ENCODE measurements around the gene FOXN3. TPM values are rescaled to one million over a fixed set of nuclear protein-coding genes. Genes with fewer than 3 reads are reported as not detected.

The FOXN3 gene
- polyA plus RNA-seq, 3 donors = 38.7 to 57.4 (median 42.0) TPM

DNA sequence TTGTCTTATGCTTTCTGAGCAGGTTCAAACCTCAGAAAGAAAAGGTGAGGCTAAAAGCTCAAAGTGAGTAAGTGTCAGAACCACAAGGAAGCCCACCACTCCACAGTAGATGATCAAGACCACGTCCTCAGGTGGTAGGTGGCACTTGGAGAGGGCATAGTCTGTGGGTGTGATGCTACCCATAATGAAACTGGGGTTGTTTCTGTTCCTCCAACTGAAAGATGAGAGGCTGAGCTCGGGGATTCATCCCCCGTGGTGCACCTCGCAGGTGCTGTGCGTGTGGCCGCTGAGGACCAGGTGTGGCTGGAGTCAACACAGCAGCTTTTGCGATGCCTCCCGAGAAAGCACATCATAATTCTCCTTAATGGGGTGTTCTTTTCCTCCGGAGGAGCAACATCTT, 306.9 kb downstream of the FOXN3 start:
- Histone ChIP-seq H3K4me3 (replicated peaks in 1 of 3; ENCODE audit: low read depth in 2 of 3, low read length in 3 of 3) (no peak overlapping the region), H3K4me1 (ENCODE audit: control insufficient read depth in 1 of 2, insufficient read depth in 2 of 2, low read length in 2 of 2) (no peaks in the 10 kb centered on the region), H3K27ac (ENCODE audit: low read depth in 1 of 2, low read length in 2 of 2) (no peak overlapping the region), H3K27me3 (ENCODE audit: control insufficient read depth in 2 of 2, insufficient read depth in 2 of 2, low read length in 2 of 2) (no peaks in the 10 kb centered on the region), H3K79me2 (ENCODE audit: insufficient read depth, low read length) (no peaks in the 10 kb centered on the region), H3K9me3 (replicated peaks in 1 of 2; ENCODE audit: control insufficient read depth in 1 of 2, insufficient read depth in 1 of 2, low read length in 2 of 2) (peaks cover 0 to 3% of the 10 kb centered on the region in 2 donors), H2AFZ (ENCODE audit: insufficient read depth, low read depth, low read length, poor library complexity, severe bottlenecking) (no peak overlapping the region), H4K20me1 (ENCODE audit: insufficient read depth, low read length) (no peaks in the 10 kb centered on the region), H3K4me2 (replicated peaks; ENCODE audit: extremely low read depth, low read length, poor library complexity, severe bottlenecking) (no peak overlapping the region), H3K9ac (ENCODE audit: insufficient read depth, low read length, poor library complexity, severe bottlenecking) (no peak overlapping the region), H3K36me3 (replicated peaks in 1 of 2; ENCODE audit: control insufficient read depth in 1 of 2, insufficient read depth in 2 of 2, low read length in 2 of 2) (no peaks in the 10 kb centered on the region)
- Mint-ChIP-seq H3K27ac (no peak overlapping the region), H3K4me3 (no peak overlapping the region), H3K4me1 (no peaks in the 10 kb centered on the region), H3K36me3 (no peaks in the 10 kb centered on the region), H3K27me3 (ENCODE audit: low read depth in 3 of 3) (peaks cover 0 to 2% (median 1%) of the 10 kb centered on the region in 3 donors), H3K9me3 (peaks cover 2 to 12% (median 5%) of the 10 kb centered on the region in 7 donors)
- WGBS (ENCODE audit: insufficient coverage) = 89% methylated on average over 3 of the region's 9 CpGs
- no peak for DNase-seq
- intact Hi-C loops (cut with micrococcal nuclease) = no loop called here
- TF ChIP-seq, protein P1, sequence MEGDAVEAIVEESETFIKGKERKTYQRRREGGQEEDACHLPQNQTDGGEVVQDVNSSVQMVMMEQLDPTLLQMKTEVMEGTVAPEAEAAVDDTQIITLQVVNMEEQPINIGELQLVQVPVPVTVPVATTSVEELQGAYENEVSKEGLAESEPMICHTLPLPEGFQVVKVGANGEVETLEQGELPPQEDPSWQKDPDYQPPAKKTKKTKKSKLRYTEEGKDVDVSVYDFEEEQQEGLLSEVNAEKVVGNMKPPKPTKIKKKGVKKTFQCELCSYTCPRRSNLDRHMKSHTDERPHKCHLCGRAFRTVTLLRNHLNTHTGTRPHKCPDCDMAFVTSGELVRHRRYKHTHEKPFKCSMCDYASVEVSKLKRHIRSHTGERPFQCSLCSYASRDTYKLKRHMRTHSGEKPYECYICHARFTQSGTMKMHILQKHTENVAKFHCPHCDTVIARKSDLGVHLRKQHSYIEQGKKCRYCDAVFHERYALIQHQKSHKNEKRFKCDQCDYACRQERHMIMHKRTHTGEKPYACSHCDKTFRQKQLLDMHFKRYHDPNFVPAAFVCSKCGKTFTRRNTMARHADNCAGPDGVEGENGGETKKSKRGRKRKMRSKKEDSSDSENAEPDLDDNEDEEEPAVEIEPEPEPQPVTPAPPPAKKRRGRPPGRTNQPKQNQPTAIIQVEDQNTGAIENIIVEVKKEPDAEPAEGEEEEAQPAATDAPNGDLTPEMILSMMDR (IDR thresholded peaks at IDR 0.05) = no peak

DNA sequence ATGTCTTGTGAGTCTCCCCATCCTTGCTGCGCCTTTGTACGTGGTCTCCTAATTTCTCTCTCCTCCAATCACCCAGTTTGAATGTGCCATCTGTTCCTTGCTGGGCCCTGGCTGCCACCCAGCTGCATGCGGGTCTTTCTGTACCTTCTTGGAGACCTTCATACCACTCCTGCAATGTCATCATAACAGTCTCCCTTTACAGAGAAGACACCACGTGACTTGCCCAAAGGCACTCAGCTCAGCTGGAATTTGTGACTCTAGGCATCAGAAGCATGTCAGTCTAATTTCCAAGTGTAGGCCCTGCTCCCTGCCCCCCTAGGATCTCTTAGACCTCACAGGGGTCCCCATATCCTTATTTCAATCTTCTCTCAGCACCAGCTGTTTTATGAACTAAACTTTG, 308.4 kb downstream of the FOXN3 start:
- no peak overlapping the region for H3K27ac Mint-ChIP-seq
- DNase-seq = no peak
- Histone ChIP-seq H3K27me3 (ENCODE audit: control insufficient read depth in 2 of 2, insufficient read depth in 2 of 2, low read length in 2 of 2) (no peaks in the 10 kb centered on the region), H3K27ac (ENCODE audit: low read depth in 1 of 2, low read length in 2 of 2) (no peak overlapping the region), H3K4me3 (replicated peaks in 1 of 3; ENCODE audit: low read depth in 2 of 3, low read length in 3 of 3) (no peak overlapping the region), H3K9ac (ENCODE audit: insufficient read depth, low read length, poor library complexity, severe bottlenecking) (no peak overlapping the region), H3K9me3 (replicated peaks in 1 of 2; ENCODE audit: control insufficient read depth in 1 of 2, insufficient read depth in 1 of 2, low read length in 2 of 2) (peaks cover 0 to 14% of the 10 kb centered on the region in 2 donors), H3K36me3 (replicated peaks in 1 of 2; ENCODE audit: control insufficient read depth in 1 of 2, insufficient read depth in 2 of 2, low read length in 2 of 2) (no peaks in the 10 kb centered on the region), H2AFZ (ENCODE audit: insufficient read depth, low read depth, low read length, poor library complexity, severe bottlenecking) (no peak overlapping the region), H3K79me2 (ENCODE audit: insufficient read depth, low read length) (no peaks in the 10 kb centered on the region), H3K4me2 (replicated peaks; ENCODE audit: extremely low read depth, low read length, poor library complexity, severe bottlenecking) (no peak overlapping the region), H3K4me1 (ENCODE audit: control insufficient read depth in 1 of 2, insufficient read depth in 2 of 2, low read length in 2 of 2) (no peaks in the 10 kb centered on the region), H4K20me1 (ENCODE audit: insufficient read depth, low read length) (no peaks in the 10 kb centered on the region)
- no peaks in the 10 kb centered on the region for H3K4me1 Mint-ChIP-seq
- H3K27me3 Mint-ChIP-seq (ENCODE audit: low read depth in 3 of 3) = peaks cover 0 to 3% (median 1%) of the 10 kb centered on the region in 3 donors
- H3K4me3 Mint-ChIP-seq = no peak overlapping the region
- H3K9me3 Mint-ChIP-seq = peaks cover 2 to 23% (median 17%) of the 10 kb centered on the region in 7 donors
- no peaks in the 10 kb centered on the region for H3K36me3 Mint-ChIP-seq
- intact Hi-C loops (cut with micrococcal nuclease) = no loop called here
- TF ChIP-seq, protein P1 (IDR thresholded peaks at IDR 0.05) = no peak
- 97% methylated on average over 3 of the region's 4 CpGs for WGBS (ENCODE audit: insufficient coverage)

Data from CD14-positive monocyte (primary cell).